ENCODE results near the gene VSTM1. TPM values are rescaled to one million over a fixed set of nuclear protein-coding genes. Genes with fewer than 3 reads are reported as not detected.
A peak's percentile ranks its signal among the peaks of the same experiment; 100 is the strongest.
"Not testable (repeated sequence)": the region's sequence is repeated elsewhere in the genome, so short reads cannot be mapped to it uniquely, and the experiment has no call there.

The VSTM1 gene
- total RNA-seq, 4 donors from 2014 or later = not detected

GRCh38 chr19:54041969-54042606, 21.6 kb downstream of the VSTM1 start:
- Histone ChIP-seq H3K4me3 (no peak overlapping the region), H3K27ac (no peak overlapping the region), H3K9me3 (no peaks in the 10 kb centered on the region), H3K4me1 (no peaks in the 10 kb centered on the region), H3K36me3 (no peaks in the 10 kb centered on the region), H3K27me3 (peaks cover 30% of the 10 kb centered on the region)
- WGBS = 59% methylated on average over 9 of the region's 9 CpGs
- no peak for DNase-seq (ENCODE audit: low spot score in 2 of 2)
- TF ChIP-seq POLR2A (IDR thresholded peaks at IDR 0.05) (no peak), POLR2AphosphoS5 (IDR thresholded peaks at IDR 0.05) (no peak), EP300 (IDR thresholded peaks at IDR 0.05) (no peak), CTCF (IDR thresholded peaks at IDR 0.05) (no peak)

- no peaks in the 10 kb centered on the region for H3K9me3 ChIP-seq
- DNase-seq (ENCODE audit: low spot score in 2 of 2) = no peak
- H3K36me3 ChIP-seq = no peaks in the 10 kb centered on the region
- H3K27me3 ChIP-seq = peaks cover 23% of the 10 kb centered on the region
- TF ChIP-seq EP300 (IDR thresholded peaks at IDR 0.05) (no peak), POLR2A (IDR thresholded peaks at IDR 0.05) (no peak), CTCF (IDR thresholded peaks at IDR 0.05) (no peak), POLR2AphosphoS5 (IDR thresholded peaks at IDR 0.05) (no peak)
- no peak overlapping the region for H3K4me3 ChIP-seq
- H3K4me1 ChIP-seq = no peaks in the 10 kb centered on the region
- H3K27ac ChIP-seq = no peak overlapping the region
- WGBS = 83% methylated on average over 4 of the region's 4 CpGs
These were observed 23.7 kb downstream of the VSTM1 start for GRCh38 chr19:54040003-54040402.

- H3K27ac ChIP-seq; DNase-seq (ENCODE audit: low spot score in 2 of 2); H3K4me3 ChIP-seq; H3K27me3 ChIP-seq; H3K4me1 ChIP-seq; H3K36me3 ChIP-seq; H3K9me3 ChIP-seq: not testable (repeated sequence)
- 82% methylated on average over 5 of the region's 5 CpGs for WGBS
These were observed 27.2 kb downstream of the VSTM1 start for GRCh38 chr19:54036542-54036941.

GRCh38 chr19:54035215-54036178, 28.2 kb downstream of the VSTM1 start:
- WGBS = 42% methylated on average over 4 of the region's 4 CpGs

GRCh38 chr19:54030895-54031586, 32.7 kb downstream of the VSTM1 start:
- H3K4me3 ChIP-seq = peak overlapping the region; percentile 18
- H3K27me3 ChIP-seq = peaks cover 23% of the 10 kb centered on the region
- H3K4me1 ChIP-seq = no peaks in the 10 kb centered on the region
- H3K9me3 ChIP-seq = no peaks in the 10 kb centered on the region
- TF ChIP-seq CTCF (IDR thresholded peaks at IDR 0.05) = no peak
- no peak for TF ChIP-seq EP300 (IDR thresholded peaks at IDR 0.05)
- TF ChIP-seq POLR2A (IDR thresholded peaks at IDR 0.05) = no peak
- no peak for TF ChIP-seq POLR2AphosphoS5 (IDR thresholded peaks at IDR 0.05)
- WGBS = 42% methylated on average over 13 of the region's 13 CpGs
- no peak for DNase-seq (ENCODE audit: low spot score in 2 of 2)
- H3K36me3 ChIP-seq = no peaks in the 10 kb centered on the region
- H3K27ac ChIP-seq = no peak overlapping the region

More at GRCh38 chr19:54035215-54036178, 28.2 kb downstream of the VSTM1 start:
- no peak overlapping the region for H3K4me3 ChIP-seq
- H3K4me1 ChIP-seq = no peaks in the 10 kb centered on the region
- H3K27me3 ChIP-seq = peaks cover 13% of the 10 kb centered on the region
- TF ChIP-seq CTCF (IDR thresholded peaks at IDR 0.05) (no peak), POLR2A (IDR thresholded peaks at IDR 0.05) (no peak), EP300 (IDR thresholded peaks at IDR 0.05) (no peak), POLR2AphosphoS5 (IDR thresholded peaks at IDR 0.05) (no peak)
- DNase-seq (ENCODE audit: low spot score in 2 of 2) = no peak
- H3K27ac ChIP-seq = no peak overlapping the region
- H3K9me3 ChIP-seq = no peaks in the 10 kb centered on the region
- H3K36me3 ChIP-seq = no peaks in the 10 kb centered on the region
